HG02852 (cell line): ENCODE results near the gene ART4.
A peak's percentile ranks its signal among the peaks of the same experiment; 100 is the strongest.

Experiments
- ATAC-seq: cut with Tn5 transposase; IDR thresholded peaks from one replicate; pipeline ENCODE4 v1.9.1; 2021; ENCODE audit warnings: mild to moderate bottlenecking, moderate library complexity; ENCODE audit not compliant: unreplicated experiment

Gene ART4

GRCh38 chr12:14852880-14853279, 9.6 kb upstream of the ART4 start:
- ATAC-seq = no peak

DNA sequence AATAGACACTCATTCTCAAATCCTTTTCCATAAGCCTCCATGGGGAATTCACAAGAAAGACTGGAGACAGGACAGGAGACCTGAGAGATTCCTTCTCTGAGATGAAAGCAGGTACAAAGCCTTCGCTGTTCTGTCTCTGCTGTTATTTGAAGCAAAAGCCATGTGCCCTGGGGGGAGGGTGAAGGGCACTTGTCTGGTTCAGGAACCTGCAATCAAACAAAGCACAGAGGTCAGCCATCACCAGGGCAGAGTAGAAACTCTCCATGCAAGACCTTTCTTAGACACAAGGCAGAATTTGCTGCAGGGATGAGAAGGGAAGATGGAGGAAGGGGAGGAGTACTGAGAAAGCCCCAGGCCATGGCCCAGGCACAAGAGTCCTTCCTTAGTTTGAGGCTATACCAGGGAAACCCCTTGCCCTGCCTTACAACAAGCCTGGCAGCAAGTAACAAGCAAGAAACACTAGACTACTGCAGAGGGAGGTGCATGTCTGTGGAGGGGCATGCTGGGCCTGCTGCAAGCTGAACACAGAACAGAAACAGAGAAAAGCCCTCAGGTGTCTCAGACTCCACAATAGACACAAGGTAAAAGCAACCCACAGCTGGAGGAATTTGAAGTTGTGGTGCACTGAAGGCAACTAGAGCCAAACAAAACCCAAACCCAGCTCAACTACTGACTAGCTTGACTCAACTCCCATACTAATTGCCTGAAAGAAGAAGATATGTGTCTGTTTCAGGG, 7.8 kb upstream of the ART4 start:
- peak; percentile 88 for ATAC-seq

GRCh38 chr12:14849661-14850060, 6.3 kb upstream of the ART4 start:
- ATAC-seq = no peak

- no peak for ATAC-seq
Observed at GRCh38 chr12:14846876-14847580, 3.7 kb upstream of the ART4 start.

DNA sequence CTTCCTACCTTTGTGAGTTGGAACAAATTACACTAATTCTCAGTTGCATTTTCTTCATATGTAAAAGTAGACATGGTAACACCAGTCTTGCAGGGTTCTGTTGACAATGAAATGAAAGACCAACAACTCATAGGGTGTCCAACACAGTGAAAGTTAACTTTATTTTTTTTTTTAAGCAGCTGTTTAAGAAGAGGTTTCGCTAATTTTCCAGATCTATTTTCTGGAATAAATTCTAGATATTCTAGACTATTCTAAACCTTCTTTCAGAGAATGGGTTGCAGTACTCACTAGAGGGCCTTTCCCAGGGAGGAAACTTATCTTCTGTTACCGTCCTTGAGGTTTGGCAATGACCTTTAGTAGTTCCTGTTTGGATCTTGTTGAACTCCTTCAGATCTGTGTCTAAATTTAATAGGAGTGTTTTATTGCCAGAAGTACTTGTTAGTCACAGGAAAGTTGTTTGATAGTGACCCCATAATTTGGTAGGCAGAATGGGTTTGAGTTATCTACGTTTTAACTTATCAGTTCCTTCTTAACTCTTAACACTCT, 2.8 kb upstream of the ART4 start:
- no peak for ATAC-seq

DNA sequence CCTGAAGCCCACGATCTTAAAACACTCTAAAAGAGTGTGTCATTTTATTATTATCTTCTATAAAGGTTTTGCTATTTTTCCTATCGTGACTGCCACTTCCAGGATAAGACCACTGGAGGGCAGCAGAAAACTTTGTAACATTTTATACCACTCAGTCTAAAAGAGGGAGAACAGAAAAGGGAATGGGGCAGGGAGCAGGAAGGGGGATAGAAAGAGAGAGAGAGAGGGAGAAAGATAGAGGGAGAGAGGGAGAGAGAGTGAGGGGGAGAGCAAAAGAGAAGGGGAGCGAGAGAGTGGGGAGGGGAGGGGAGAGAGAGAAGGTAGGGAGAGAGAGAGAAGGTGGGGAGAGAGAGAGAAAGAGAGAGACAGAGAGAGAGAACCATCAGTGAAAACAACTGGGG, 2.0 kb upstream of the ART4 start:
- ATAC-seq = peak; percentile 51

GRCh38 chr12:14844401-14844800, 1.1 kb upstream of the ART4 start:
- ATAC-seq = no peak

- no peak for ATAC-seq
Observed at GRCh38 chr12:14842315-14842714, 1.0 kb downstream of the ART4 start.

DNA sequence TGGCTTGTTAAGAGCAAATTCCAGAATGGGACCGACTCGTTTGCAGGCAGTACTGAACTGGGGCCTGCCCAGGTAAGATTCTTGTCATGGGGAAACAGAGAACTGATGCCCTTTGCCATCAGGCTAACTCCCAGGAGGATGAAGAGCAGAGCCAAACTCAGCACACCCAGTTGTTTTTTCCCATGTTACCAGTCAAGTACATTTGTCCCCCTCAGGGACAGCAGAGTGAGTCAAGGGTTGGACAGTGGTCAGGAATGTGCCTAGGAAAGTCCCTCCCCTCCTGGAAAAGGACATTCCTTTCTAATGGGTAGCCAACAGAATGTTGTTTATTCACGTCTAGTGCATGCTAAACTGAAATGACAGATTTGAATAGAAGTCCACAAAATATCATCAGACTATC, 1.6 kb downstream of the ART4 start:
- ATAC-seq = no peak

DNA sequence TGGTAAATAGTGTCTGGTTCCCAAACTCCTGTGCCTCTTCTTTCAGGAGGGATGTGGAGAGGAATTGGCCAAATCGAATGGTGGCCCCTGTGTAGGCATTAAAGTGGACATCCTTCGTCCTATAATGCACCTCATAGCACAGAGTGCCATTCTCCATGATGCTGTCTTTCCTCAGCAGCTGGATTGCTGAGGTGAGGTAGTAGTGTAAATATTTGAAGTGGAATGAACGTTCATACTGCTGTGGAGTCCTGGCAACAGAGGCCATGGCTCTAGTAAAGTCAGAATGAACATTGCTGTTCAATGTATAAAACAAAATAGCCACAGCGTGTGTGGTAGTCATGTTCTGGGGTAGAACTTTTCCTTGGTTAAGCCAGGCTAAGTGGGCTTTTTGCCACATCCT, 2.7 kb downstream of the ART4 start:
- no peak for ATAC-seq

- no peak for ATAC-seq
Observed at GRCh38 chr12:14839262-14839661, 4.1 kb downstream of the ART4 start.

GRCh38 chr12:14836336-14837210, 6.8 kb downstream of the ART4 start:
- no peak for ATAC-seq

DNA sequence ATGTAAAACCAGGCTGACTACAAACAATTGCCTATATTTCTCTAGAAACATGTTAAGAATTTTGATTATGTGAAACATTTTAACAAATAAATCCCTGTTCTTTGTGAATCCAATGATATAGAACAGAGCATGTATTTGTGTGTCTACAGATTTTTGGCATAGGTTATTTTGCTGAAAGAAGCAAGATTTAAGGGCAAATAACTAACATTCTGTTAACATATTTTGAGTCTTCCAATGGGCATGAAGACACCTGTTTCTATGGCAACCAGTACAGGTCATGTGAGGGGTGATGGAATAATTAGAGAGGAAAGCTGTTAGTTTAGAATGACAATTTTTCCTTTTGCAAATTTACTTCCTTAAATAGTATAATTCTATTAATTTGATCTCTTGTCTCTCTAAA, 8.8 kb downstream of the ART4 start:
- ATAC-seq = no peak

- ATAC-seq = no peak
Observed at GRCh38 chr12:14833952-14834351, 9.4 kb downstream of the ART4 start.

DNA sequence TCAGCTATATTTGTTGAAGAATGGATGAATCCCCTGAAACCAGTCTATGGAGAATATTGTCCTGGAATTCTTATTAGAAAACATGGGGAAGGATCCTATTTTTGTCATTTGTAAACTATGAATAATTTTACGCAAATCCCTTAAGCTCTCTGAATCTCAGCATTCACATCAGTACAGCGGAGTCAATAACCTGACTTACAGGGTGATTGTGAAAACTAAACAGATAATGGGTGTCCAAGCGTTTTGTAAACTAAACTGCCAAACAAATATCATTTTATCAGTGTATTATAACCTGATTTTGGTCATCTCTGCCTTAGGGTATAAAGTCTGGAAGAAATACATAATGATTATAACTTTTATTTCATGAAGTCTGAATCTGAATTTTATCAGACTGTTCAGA, 10.0 kb downstream of the ART4 start:
- ATAC-seq = no peak

DNA sequence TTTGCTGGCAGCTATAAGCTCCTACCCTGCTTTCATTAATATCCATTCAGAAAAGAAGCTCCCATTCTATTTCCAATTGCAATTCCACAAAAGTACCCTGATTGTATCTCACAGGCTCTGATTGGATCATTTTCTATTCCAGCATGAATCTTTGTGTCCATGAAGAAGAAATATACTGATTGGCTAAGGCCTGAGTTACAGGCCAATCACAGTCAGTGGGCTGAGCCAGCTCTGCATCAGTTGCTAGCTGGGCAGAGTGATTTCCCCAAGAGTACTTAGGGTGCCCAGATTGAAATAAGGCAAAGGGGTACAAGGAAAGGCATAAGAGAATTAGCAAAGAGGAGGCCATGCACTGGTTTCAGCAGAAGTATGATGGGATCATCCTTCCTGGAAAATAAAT, 14.4 kb downstream of the ART4 start:
- peak; percentile 90 for ATAC-seq

GRCh38 chr12:14827043-14827442, 16.3 kb downstream of the ART4 start:
- ATAC-seq = no peak

DNA sequence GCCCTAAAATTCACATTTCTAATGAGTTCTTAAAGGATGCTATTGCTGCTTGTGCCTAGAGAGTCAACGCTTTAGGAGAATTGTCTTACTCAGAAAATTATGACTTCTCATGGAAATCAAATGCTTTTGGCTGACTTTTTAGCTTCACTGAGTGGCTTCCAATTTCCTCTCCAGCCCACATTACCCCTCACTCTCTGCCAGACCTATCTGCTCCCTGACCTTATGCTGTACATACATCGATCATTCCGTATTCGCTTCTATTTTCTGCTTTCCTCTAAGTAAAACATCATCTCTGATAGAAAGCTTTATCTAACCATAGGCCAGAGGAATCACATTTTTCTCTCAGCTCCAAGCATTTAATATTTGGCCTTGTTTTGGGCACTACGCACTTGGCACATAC, 16.8 kb downstream of the ART4 start:
- ATAC-seq = no peak

GRCh38 chr12:14825256-14825655, 18.1 kb downstream of the ART4 start:
- ATAC-seq = no peak

DNA sequence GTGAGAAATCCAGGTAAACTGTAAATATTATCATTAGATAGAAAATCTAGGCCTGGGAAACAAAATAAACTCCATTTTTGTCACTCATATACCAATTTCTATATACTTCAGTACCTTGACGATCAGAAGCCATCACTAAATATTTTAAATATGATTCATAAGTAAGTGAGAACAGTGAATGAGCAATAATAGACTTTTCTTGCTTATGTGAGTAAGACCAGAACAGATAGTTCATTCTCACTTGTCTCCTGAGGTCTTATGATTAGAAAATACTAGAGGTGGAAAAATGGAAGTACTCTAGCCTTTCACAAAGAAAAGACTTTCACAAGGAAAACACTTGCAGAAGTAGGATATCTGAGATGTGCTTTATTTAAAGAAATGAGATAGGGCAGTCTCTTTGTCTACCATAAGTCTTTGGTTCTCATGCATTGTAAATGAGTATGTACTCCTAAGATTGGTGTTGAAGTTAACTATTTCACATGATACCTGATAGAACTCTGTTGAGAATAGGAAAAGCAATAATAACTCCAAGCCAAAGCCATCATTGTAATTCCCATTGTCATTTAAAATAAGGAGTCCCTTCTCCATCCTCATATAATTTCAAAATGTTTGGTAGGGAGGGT, 19.2 kb downstream of the ART4 start:
- ATAC-seq = no peak

DNA sequence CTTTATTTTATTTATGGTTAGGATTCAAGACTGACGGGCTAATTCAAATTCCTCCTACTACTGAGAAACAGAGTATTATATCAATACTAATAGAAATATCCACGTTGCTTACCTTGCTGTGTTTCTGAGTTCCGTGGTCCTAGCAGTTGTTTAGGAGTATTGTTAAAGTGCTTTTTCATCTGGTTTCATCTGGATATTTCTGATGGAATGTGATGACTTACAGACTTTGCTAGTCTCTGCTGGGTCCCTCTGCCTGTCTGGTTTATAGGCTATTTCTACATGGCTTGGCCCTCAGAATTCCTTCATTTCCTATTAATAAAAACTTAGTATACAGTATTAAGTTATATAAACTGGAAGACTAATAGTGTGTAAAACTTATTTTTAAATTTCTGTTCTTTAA, 29.3 kb downstream of the ART4 start, which contains the start of gene SMCO3:
SMCO3 (minus strand) TSS at position 169 of the 400 bp plus-strand sequence. CDS start 7,502 bp downstream, outside the sequence.
- ATAC-seq = no peak
